ENCODE data around the gene SEH1L.
"Not testable (repeated sequence)": the region's sequence is repeated elsewhere in the genome, so short reads cannot be mapped to it uniquely, and the experiment has no call there.

The SEH1L gene

DNA sequence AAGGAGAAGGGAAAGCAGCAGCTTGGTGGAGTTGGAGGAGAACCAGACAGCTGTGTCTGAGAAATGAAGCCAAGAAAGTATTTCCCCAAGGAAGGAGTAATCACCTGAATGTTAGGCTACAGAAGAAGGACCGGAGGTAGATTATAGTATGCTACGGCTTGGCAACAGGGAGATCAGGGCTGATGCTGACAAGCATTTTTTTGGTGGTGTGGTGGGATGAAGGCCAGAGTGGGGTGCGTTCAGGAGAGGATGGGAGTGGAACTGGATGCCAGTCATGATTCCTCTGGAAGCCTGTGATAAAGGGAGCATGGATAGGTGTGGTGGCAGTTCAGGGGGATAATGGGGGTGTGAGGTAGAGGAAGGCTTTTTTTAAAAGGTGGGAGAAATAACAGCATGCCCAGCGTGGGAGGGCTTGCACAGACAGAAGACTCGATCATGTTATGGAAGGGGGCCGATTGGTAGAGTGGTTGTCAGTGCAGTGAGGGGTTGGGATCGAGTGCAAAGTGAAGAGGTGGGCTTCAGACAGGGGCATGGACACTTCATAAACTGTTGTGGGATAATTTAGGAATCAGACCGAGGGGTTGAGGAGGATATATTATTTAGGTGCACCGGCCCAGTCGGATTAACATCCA lies 49.0 kb downstream of the SEH1L start:
- DNase-seq (ENCODE audit: low spot score): no peak

DNA sequence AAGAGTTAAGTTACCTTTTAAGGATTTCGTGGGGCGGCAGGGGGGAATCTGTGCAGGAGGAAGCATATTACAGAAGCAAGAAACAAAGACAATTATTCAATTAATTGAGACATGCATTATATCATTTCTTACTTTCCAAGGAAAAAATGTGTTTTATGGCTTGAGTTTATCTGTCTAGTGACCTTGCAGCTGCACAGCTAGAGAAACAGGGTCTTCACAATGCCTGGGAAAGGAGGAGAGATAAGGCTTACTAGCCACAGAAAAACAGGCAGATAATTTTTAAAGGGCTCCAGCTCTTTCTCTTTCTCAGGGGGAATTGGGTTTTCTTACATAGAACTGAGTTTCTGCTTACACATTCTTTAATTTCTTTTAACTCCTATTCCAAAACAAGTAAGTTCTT lies 49.5 kb downstream of the SEH1L start:
- DNase-seq (ENCODE audit: low spot score): not testable (repeated sequence)

DNA sequence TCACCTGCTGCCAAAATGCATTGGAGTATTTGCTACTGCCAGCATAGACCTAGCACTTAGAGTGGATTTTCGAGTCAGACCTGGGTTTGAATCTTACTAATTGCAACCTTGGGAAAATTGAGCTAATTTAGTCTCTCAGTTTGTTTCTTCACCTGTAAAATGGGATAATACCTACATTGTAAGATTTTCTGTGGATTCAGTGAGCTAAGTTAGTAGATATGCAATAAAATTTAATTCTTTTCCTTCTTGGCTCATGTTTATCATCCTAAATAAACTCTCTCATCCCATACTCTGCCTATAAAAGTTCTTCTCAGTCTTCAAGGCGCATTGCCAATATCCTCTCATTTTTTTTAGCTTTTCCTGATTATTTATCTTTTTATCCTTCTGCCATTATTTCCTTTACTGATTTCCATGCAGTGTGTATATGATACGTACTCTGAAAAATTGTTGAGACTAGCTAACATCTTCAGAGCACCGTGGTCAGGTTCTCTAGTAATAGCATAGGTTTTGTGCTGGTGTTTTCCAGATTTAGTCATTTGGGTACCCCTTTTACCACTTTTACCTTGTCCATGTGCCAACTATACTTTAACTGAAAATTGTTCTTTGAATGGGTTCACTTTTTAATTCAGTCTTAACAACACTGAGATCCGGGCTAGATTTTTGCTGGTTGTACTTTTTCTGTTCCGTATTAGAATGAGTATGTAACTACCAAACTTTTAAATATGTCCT lies 50.7 kb downstream of the SEH1L start:
- DNase-seq (ENCODE audit: low spot score): no peak

DNA sequence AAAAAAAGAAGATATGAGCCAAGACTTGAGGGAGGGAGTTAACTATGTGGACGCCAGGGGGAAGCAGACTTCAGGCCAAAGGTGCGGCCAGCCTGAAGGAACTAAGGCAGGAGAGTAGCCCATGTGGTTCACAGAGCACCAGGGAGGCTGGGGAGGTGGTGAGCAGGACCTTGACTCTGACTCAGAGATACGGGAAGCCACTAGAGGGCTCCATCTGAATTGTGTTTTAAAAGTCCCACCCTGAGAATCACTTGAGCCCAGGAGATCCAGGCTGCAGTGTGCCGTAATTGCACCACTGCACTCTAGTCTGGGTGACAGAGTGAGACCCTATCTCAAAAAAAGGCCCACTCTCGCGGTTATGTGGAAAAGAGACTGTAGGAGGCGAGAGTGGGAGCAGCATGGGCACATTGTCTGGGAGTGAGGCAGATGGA lies 55.7 kb downstream of the SEH1L start:
- peak; percentile 69 for DNase-seq (ENCODE audit: low spot score)

DNA sequence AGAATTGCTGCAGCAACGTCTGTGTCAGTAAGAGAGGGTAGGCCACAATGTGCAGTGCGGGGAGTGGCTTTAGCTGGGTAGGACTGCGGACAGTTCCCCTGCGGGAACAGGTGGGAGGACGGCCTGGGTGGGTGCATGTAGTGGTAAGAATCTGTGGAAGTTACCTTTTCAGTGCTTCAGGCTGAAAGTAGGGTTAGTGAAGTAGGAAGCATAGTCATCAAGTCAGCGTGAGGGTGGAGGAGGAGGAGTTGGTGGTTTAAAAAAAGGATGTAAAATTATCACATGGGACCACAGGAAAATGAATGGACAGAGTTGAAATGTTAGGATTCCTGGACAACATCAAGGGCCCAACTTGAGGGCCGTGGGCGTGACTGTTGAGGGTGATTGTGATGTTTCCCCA lies 56.6 kb downstream of the SEH1L start:
- DNase-seq (ENCODE audit: low spot score): no peak

DNA sequence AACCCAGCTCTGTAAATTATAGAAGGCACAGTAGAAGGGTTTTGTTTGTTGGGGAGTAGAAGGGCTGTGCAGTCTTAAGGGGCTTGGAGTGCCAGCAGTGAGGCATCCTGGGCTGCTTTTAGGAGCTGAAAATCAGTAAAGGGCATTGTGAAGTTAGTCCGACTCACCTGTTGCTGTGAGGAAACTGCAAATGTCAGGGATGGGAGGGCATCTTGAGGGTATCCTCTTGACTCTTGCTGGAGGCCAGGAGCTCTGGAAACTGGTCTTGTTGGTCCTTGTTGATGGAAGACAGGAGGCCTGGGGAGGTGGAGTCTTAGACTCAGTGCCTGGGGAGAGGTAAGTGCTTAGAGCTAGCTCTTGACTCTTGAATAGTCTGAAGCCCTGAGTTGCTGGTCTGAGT lies 57.5 kb downstream of the SEH1L start:
- no peak for DNase-seq (ENCODE audit: low spot score)

DNA sequence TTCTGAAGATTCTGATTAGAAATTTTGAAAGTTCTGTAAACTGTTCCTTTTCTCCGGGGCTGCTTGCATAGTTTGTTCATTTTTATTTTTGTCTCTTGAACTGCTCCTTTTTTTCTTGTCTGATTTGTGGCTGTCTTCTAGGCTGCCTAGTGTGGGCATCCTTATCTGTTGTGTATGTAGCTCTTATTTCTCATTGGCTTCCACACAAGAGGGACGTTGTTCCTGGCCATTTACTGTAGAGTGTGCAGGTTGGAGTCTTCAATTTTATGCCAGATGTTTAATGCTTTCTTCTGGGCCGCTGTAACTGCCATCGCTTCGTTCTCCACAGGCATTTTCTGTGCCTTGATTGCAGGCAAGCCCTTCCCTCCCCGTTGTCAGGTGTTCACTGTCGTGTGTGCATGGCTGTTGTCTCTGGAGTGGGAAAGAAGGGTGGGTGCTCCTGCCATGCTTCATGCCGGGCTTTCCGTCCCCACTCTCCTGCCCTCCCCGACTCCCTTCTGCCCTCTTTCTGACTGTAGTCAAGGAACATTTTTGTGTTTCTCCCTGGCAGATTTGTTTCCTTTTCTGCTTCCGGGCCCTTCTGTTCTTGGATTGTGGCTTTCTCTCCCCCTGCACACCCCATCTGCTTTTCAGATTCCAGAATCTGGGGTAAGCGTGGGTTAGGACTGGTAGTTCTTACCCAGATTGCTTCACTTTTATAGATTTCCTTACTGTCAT lies 58.9 kb downstream of the SEH1L start:
- DNase-seq (ENCODE audit: low spot score): no peak

DNA sequence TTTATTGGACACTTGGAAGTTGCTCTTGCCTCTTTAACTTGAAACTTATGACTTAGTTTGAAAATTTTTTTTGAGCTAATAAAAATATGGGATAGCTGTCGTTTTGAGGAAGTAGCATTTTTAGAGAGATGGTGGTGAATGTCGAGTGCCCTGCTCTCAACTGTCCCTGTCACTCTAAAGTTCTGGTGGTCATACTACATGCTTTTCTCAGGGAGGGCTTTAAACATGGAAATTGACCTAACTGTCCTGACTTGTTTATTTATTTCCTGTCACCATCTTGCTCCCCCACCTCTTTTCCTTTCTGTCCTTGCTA lies 59.4 kb downstream of the SEH1L start:
- DNase-seq (ENCODE audit: low spot score): no peak

DNA sequence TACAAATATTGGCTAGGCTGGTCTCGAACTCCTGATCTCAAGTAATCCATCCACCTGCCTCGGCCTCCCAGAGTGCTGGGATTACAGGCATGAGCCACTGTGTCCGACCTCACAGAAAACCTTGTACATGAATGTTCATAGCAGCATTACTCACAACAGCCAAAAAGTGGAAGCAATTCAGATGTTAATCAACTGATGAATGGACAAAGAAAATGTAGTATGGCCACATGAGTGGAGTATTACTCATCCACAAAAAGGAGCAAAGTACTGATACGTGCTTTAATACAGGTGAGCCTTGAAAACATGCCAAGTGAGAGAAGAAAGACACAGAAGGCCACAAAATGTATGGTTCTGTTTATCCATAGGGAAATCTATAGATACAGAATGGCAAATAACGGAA lies 63.9 kb downstream of the SEH1L start:
- DNase-seq (ENCODE audit: low spot score): no peak

DNA sequence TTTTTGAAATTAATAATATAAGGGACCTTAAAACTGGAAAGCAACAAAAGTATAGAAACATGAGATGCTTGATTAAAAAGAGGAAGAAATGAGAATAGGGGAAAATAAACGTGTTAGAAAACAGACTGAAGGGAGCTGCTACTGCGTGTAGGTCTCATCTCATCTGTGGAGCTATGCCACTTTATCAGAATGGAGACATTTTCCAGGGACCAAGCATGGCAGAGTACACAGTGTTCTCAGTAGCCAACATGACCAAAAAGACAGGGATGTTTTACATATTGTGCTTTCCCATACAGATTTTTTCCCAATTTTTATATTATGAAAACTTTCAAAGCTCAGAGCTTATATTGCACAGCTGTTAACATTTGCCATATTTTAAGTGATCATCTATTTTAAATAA lies 66.4 kb downstream of the SEH1L start:
- DNase-seq (ENCODE audit: low spot score): no peak

DNA sequence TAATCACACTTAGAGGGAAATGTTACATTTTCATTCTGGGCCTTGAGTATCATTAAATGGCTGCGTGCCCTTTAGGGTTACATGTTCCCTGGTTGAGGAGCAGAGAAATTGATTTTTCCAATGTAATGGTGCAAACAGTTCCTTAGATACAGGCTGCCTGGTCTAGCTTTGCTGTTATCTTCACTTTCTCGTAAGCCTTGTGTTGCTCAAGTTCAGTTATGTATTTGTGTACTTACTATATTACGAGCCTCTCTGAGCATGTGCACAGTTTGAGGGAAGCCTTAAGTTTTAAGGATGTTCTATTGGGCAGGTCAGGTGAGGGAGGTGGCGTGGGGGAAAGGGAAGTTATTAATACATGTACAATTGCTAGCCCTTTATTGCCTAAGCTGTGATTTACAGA lies 67.0 kb downstream of the SEH1L start:
- DNase-seq (ENCODE audit: low spot score): no peak

DNA sequence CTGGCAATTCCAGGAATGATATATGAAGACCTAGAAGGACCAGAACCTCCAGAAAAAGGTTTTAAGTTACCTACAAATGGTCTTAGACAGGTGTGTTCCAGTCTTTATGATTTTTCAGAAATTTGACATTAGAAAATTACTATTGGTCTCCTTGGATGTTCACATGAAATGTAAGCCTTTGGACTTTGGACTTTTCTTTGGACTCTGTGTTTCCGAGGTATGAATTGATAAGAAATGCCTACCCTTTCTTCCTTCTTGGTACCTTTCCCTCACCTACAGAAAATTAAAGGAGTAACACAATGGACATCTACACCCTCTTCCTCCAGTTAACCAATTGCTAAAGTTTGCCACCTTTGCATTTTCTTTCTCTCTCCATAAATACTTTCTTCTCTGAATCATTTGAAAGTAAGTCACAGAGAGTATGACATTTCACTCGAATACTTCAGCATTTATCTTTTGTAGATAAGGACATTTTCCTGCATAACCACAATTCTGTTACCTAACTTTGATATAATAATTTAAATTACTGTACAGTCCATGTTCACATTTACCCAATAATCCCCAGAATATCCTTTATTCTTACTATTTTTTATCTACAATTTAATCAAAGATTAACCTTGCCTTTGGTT lies 69.5 kb downstream of the SEH1L start:
- no peak for DNase-seq (ENCODE audit: low spot score)

DNA sequence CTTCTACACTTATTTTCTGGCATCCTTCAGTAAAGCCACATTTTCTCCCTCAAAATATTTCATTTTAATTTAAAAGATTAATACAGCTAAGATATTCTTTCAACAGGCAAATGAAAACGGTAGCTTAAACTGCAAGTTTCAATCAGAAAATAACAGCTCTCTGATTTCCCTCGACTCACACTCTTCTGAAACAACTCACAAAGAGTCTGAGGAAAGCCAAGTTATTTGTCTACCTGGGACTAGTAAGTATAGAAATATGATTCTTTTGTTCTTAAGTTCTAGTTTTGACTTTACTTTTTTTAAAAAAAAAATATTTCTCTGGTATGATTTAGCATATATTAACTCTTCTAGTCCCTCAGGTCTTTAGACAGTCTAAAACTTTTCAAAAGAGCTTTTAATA lies 70.6 kb downstream of the SEH1L start:
- DNase-seq (ENCODE audit: low spot score): no peak

DNA sequence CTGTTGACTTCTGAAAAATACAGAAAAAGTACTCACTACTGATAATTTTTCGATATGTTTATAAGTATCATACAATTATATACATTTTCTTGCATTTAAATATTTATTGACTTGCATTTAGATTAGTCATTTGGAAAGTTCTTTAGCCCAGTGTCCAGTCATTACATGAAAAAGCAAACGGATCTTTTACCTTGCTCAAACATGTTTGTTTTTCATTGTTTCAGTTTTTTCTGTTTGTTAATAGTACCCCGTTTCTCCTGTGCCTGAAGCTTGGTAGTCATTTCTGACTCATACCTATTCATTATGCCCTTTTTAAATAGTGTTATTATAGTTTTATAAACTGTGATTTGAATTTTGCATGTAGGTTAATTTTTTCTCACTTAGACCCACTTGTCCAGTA lies 71.5 kb downstream of the SEH1L start:
- no peak for DNase-seq (ENCODE audit: low spot score)

DNA sequence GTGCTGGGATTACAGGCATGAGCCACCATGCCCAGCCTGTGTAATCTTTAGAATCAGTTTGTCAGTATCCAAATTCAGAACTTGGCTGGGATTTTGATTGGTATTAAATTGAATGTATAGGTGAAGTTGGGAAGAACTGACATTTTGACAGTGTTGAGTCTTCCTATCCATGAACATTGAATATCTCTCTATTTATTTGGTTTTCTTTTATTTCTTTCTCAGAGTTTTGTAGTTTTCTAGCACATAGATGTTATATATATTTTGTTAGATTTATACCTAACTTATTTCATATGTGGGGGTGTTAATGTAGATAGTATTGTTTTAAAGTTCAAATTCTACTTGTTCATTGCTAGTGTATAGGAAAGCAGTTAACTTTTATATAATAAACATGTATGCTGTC lies 74.8 kb downstream of the SEH1L start:
- DNase-seq (ENCODE audit: low spot score): no peak

DNA sequence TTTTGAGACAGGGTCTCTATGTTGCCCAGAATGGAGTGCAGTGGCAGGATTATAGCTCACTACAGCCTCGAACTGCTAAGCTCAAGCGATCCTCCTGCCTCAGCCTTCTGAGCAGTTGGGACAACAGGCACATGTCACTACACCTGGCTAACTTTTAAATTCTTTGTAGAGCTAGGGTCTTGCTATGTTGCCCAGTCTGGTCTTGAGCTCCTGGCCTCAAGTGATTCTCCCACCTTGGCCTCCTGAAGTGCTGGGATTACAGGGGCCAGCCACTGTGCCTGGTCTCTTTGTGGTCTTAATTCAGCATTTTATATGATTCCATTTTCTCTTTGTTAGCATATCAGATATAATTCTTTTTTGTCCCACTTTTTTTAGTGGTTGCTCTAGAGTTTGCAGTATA lies 77.4 kb downstream of the SEH1L start:
- no peak for DNase-seq (ENCODE audit: low spot score)

DNA sequence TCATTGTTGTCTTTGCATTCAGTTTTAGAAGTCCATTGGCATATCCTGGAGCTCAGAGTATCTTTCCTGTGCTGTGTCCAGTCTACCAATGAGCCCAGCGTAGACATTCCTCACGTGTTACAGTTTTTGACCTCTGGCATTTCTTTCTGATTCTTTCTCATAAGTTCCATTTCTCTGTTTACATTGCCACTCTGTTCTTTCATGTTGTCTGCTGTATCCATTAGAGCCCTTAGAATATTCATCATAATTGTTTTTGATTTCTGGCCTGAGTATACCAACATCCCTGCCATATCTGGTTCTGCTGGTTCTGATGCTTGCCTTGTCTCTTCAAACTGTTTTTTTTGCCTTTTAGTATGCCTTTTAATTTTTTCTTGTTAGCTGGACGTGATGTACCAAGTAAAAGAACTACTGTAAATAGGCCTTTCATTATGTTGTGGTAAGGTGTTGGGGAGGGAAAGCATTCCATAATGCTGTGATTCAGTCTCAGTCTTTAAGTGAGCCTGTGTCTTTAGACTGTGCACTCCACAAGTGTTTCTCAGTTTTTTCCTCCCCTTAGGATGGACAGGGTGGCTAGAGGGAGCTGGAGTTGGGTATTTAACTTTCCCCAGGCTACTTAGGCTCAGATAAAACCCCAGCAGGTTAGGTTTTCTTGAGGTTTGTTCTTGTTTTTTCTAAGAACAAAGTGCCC lies 78.9 kb downstream of the SEH1L start:
- no peak for DNase-seq (ENCODE audit: low spot score)

DNA sequence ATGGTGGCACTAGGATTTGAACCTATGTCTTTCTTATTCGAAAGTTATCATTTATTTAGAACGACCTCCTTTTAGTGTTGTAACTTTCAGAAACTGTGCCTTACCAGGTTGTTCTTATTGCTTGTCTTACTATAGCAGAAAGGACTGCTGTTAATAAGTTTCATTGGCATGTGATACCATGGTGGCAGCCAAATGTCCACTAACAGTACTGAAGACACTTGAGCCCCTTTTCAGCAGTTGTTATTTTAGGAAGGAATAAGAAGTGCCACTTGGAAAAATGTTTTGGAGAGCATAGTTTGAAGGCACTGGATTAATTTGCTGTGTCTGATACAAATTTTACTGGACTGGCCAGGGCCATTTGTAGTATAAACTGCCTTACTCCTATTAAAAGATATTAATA lies 81.1 kb downstream of the SEH1L start:
- no peak for DNase-seq (ENCODE audit: low spot score)

DNA sequence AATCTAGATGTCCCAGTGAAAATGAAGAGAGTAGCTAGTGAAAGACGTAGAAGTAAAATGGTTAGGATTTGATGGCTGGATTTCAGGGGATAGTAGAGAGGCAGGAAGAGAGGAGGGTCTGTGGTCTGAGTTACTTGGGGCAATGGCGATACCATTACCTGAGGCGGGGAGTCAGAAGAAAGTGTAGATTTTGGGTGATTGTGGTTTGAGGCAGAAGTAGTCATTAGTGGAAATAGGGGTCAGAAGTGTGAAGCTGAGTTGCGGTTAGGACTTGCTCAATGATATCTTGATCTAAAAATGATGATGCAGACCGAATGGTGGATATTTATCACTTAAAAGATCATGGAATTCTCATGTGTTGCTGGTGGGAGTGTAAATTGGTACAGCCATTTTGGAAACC lies 84.4 kb downstream of the SEH1L start:
- DNase-seq (ENCODE audit: low spot score): no peak

DNA sequence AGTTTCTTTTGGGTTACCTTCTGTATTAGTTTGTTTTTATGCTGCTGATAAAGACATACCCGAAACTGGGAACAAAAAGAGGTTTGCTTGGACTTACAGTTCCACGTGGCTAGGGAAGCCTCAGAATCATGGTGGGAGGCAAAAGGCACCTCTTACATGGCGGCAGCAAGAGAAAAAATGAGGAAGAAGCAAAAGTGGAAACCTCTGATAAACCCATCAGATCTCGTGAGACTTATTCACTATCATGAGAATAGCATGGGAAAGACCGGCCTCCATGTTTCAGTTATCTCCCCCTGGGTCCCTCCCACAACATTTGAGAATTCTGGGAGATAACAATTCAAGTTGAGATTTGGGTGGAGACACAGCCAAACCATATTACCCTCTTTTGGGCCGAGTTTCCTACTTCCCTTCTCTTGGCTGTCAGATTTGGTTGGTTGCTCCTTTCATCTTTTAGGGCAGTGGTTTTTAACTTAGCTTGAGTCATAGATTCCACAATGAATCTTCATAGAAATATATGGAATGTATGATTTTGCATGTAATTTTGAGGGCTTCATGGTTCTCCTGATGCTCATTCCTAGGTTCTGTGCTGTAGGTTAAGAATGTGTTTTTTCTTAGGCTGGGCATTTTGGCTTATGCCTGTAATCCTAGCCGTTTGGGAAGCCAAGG lies 87.6 kb downstream of the SEH1L start:
- no peak for DNase-seq (ENCODE audit: low spot score)

DNA sequence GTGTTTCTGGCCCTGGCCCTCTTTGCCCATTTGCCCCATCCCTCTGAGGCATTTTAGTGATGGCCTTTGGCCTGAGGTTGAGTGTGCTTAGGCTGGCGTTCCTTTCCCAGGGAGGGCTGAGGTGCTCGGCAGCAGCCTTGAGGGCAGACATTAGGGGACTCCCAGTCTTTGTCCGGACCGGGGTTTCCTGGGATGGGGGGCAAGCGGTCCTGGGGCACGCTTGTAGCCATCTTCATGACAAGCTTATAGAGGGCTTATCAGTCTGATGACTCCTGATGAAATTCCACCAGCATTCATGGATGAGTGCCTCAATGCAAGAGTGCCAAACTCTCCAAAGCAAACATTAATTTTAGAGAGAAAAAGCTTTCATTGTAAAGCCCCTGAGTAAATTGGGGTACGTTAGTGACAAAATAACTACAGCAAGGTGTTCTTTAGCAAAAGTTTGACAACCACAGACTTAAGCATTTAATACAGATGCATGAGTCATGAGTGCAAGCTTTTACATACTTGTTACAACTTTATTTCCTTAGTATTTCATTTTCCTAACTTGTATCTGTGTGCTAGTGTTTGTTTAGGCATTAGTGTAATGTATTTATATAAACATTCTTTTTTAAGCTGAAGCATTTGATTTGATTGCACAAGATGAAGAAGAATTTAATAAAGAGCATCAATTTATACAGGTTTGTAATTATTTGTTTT lies 89.0 kb downstream of the SEH1L start:
- DNase-seq (ENCODE audit: low spot score): no peak

Data from HuH-7 (cell line).